GM12892 (cell line): ENCODE data around the gene SART1.

Experiments used
- POLR2A ChIP-seq: IDR thresholded peaks from 2 replicates; pipeline ENCODE4 v1.6.1; 2011; ENCODE audit warnings: low read depth, low read length, control low read depth
- POLR2AphosphoS5 ChIP-seq: IDR thresholded peaks from 2 replicates; pipeline ENCODE4 v1.6.1; 2011; ENCODE audit warnings: low read depth, low read length, control low read depth
- TAF1 ChIP-seq: IDR thresholded peaks from 2 replicates; pipeline ENCODE4 v1.6.1; 2011; ENCODE audit warnings: low read depth, mild to moderate bottlenecking, control low read depth, low read length, borderline replicate concordance

- TF ChIP-seq POLR2A (no peak), POLR2AphosphoS5 (no peak), TAF1 (no peak)
These were observed 21.5 kb downstream of the SART1 start for GRCh38 chr11:65982824-65983588.
